ENCODE data around the gene SAMSN1. TPM values are rescaled to one million over a fixed set of nuclear protein-coding genes. Genes with fewer than 3 reads are reported as not detected.

The SAMSN1 gene
- total RNA-seq, 4 donors from 2014 or later, result 1.6 to 22.5 (median 2.9) TPM

GRCh38 chr21:14454016-14455009 is 91.8 kb downstream of the SAMSN1 start:
- no peak for TF ChIP-seq EP300 (IDR thresholded peaks at IDR 0.05)
- Histone ChIP-seq H3K9me3 (no peaks in the 10 kb centered on the region), H3K27ac (replicated peaks in 1 of 4) (no peak overlapping the region), H3K36me3 (no peaks in the 10 kb centered on the region), H3K4me3 (no peak overlapping the region), H3K4me1 (no peaks in the 10 kb centered on the region), H3K27me3 (no peaks in the 10 kb centered on the region)
- DNase-seq (ENCODE audit: extremely low spot score), result no peak
- intact Hi-C loops (cut with DNase I), result no loop called here
- WGBS, result 53% methylated on average over 8 of the region's 8 CpGs

DNA sequence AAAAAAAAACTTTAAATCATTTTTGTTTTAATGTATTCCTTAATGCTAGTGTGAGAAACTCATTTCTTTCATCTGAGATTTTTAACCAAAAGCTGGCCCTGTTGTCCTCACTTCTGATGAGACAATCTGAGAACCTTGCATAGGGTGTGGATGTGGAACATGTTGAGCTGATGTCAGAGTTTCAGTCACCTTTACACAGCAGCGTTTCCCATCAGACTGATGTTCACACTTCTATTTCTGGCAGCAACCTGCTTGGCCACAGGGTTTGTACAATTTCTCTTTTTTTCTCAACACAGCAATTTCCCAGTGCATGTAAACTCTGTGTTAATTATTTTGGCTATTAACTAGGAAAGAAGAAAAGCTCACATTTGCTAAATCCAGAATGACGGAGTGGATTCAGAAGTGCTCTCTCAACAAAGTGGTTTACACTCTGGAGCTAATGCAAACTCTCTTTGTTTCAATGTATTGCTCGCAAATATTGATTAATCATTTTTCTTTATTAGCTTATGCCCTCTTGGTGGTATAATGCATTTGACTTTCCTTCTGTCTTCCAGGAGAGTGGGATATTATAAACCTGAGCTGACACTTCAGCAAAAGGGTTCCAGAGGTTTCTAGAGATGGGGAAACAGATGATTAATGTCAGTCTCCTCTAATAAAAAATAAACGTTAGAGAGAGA is 92.6 kb downstream of the SAMSN1 start:
- H3K36me3 ChIP-seq, result no peaks in the 10 kb centered on the region
- 59% methylated on average over 4 of the region's 4 CpGs for WGBS
- no peak overlapping the region for H3K27ac ChIP-seq (replicated peaks in 1 of 4)
- H3K4me3 ChIP-seq, result no peak overlapping the region
- DNase-seq (ENCODE audit: extremely low spot score), result no peak
- TF ChIP-seq POLR2A (IDR thresholded peaks at IDR 0.05; ENCODE audit: low read depth) (no peak), CTCF (IDR thresholded peaks at IDR 0.05) (no peak), POLR2AphosphoS5 (IDR thresholded peaks at IDR 0.05) (no peak), EP300 (IDR thresholded peaks at IDR 0.05) (no peak)
- H3K9me3 ChIP-seq, result no peaks in the 10 kb centered on the region
- no peaks in the 10 kb centered on the region for H3K27me3 ChIP-seq
- no peaks in the 10 kb centered on the region for H3K4me1 ChIP-seq
- intact Hi-C loops (cut with DNase I), result no loop called here

DNA sequence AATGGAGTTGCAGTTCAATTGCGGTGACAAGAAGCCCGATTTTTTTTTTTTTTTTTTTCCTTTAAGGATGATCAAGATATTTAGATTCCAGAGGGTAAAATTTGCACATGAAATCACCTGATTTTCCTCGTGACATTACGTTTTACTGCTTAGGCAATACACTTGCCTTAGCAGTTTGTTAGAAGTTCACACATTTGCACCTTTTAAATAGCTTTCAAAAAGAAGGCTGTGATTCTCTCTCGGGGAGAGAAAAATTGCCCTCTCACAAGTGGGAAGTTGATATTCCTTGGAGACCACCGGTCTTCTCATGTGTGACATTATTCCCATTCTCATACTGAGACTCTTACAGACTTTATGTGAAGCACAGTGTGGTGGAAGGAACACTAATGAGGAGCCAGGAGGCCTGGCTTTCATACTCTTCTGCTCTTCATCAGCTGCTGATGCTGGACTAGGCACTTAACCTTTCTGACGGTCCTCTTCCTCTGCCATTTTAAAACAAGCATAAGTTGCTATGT is 93.3 kb downstream of the SAMSN1 start:
- Histone ChIP-seq H3K4me3 (no peak overlapping the region), H3K4me1 (no peaks in the 10 kb centered on the region), H3K36me3 (no peaks in the 10 kb centered on the region), H3K9me3 (no peaks in the 10 kb centered on the region), H3K27ac (replicated peaks in 1 of 4) (no peak overlapping the region), H3K27me3 (no peaks in the 10 kb centered on the region)
- no peak for TF ChIP-seq CTCF (IDR thresholded peaks at IDR 0.05)
- no peak for TF ChIP-seq EP300 (IDR thresholded peaks at IDR 0.05)
- no peak for TF ChIP-seq POLR2A (IDR thresholded peaks at IDR 0.05; ENCODE audit: low read depth)
- no peak for TF ChIP-seq POLR2AphosphoS5 (IDR thresholded peaks at IDR 0.05)
- no peak for DNase-seq (ENCODE audit: extremely low spot score)
- 88% methylated on average over 7 of the region's 7 CpGs for WGBS
- intact Hi-C loops (cut with DNase I), result no loop called here

GRCh38 chr21:14452031-14452726 is 93.9 kb downstream of the SAMSN1 start:
- intact Hi-C loops (cut with DNase I), result no loop called here
- no peaks in the 10 kb centered on the region for H3K36me3 ChIP-seq
- DNase-seq (ENCODE audit: extremely low spot score), result no peak
- no peaks in the 10 kb centered on the region for H3K9me3 ChIP-seq
- no peak overlapping the region for H3K4me3 ChIP-seq
- H3K27me3 ChIP-seq, result no peaks in the 10 kb centered on the region
- TF ChIP-seq POLR2A (IDR thresholded peaks at IDR 0.05; ENCODE audit: low read depth) (no peak), CTCF (IDR thresholded peaks at IDR 0.05) (no peak), EP300 (IDR thresholded peaks at IDR 0.05) (no peak), POLR2AphosphoS5 (IDR thresholded peaks at IDR 0.05) (no peak)
- H3K4me1 ChIP-seq, result no peaks in the 10 kb centered on the region
- WGBS, result 76% methylated on average over 7 of the region's 7 CpGs
- no peak overlapping the region for H3K27ac ChIP-seq (replicated peaks in 1 of 4)
